ENCODE measurements around the gene C3orf20. TPM values are rescaled to one million over a fixed set of nuclear protein-coding genes. Genes with fewer than 3 reads are reported as not detected.

Gene C3orf20
- total and polyA plus RNA-seq, 2 of the 13 experiments (the other 11 are each of a cell fraction or from before 2014, with no cell fraction given): 0.03 to 0.04 TPM

GRCh38 chr3:14678015-14678503 lies 3.1 kb downstream of the C3orf20 start (continued):
- TF ChIP-seq ZBTB38 (CRISPR knock-in tag; IDR thresholded peaks at IDR 0.05) (no peak), SP5 (CRISPR knock-in tag; IDR thresholded peaks at IDR 0.05; ENCODE audit: borderline replicate concordance, low read depth) (peak; percentile 69), ZNF816 (CRISPR knock-in tag; IDR thresholded peaks at IDR 0.05; ENCODE audit: borderline replicate concordance) (no peak), GLMP (CRISPR knock-in tag; IDR thresholded peaks at IDR 0.05; ENCODE audit: borderline replicate concordance) (no peak), ZNF468 (CRISPR knock-in tag; IDR thresholded peaks at IDR 0.05) (no peak), CEBPB (IDR thresholded peaks at IDR 0.05; ENCODE audit: borderline replicate concordance, low read depth, low read length) (peak; percentile 83), SRSF9 (IDR thresholded peaks at IDR 0.05; ENCODE audit: borderline replicate concordance, insufficient read depth, low read depth, low read length, poor library complexity, severe bottlenecking) (no peak), ZBTB1 (CRISPR knock-in tag; IDR thresholded peaks at IDR 0.05; ENCODE audit: borderline replicate concordance) (no peak), AKAP8 (CRISPR knock-in tag; IDR thresholded peaks at IDR 0.05) (no peak), JUNB (CRISPR knock-in tag; IDR thresholded peaks at IDR 0.05; ENCODE audit: borderline replicate concordance) (no peak), ZNF260 (CRISPR knock-in tag; IDR thresholded peaks at IDR 0.05; ENCODE audit: borderline replicate concordance, low read depth) (no peak), TBP (CRISPR knock-in tag; IDR thresholded peaks at IDR 0.05) (no peak), ZNF646 (CRISPR knock-in tag; IDR thresholded peaks at IDR 0.05) (no peak), IRF1 (CRISPR knock-in tag; IDR thresholded peaks at IDR 0.05; ENCODE audit: low read depth) (no peak), TBX3 (IDR thresholded peaks at IDR 0.05; ENCODE audit: borderline replicate concordance) (peak; percentile 97), ZNF124 (CRISPR knock-in tag; IDR thresholded peaks at IDR 0.05) (peak; percentile 58; the same call in 1 of the 2 replicates), EED (CRISPR knock-in tag; IDR thresholded peaks at IDR 0.05) (no peak)
- TF ChIP-seq, protein P1, sequence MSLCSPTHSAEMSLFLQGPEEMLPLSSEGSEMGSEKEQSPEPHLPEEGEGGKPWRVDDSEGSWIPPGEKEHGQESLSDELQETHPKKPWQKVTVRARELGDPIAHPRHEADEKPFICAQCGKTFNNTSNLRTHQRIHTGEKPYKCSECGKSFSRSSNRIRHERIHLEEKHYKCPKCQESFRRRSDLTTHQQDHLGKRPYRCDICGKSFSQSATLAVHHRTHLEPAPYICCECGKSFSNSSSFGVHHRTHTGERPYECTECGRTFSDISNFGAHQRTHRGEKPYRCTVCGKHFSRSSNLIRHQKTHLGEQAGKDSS (CRISPR knock-in tag; IDR thresholded peaks at IDR 0.05; ENCODE audit: borderline replicate concordance, low read depth): peak; percentile 25; the same call in 1 of the 2 replicates
- TF ChIP-seq, protein P2, sequence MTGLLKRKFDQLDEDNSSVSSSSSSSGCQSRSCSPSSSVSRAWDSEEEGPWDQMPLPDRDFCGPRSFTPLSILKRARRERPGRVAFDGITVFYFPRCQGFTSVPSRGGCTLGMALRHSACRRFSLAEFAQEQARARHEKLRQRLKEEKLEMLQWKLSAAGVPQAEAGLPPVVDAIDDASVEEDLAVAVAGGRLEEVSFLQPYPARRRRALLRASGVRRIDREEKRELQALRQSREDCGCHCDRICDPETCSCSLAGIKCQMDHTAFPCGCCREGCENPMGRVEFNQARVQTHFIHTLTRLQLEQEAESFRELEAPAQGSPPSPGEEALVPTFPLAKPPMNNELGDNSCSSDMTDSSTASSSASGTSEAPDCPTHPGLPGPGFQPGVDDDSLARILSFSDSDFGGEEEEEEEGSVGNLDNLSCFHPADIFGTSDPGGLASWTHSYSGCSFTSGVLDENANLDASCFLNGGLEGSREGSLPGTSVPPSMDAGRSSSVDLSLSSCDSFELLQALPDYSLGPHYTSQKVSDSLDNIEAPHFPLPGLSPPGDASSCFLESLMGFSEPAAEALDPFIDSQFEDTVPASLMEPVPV (CRISPR knock-in tag; IDR thresholded peaks at IDR 0.05): no peak

All from HepG2 (cell line).